ENCODE measurements around the gene PWP2.
"Not testable (repeated sequence)": the region's sequence is repeated elsewhere in the genome, so short reads cannot be mapped to it uniquely, and the experiment has no call there.

The PWP2 gene

DNA sequence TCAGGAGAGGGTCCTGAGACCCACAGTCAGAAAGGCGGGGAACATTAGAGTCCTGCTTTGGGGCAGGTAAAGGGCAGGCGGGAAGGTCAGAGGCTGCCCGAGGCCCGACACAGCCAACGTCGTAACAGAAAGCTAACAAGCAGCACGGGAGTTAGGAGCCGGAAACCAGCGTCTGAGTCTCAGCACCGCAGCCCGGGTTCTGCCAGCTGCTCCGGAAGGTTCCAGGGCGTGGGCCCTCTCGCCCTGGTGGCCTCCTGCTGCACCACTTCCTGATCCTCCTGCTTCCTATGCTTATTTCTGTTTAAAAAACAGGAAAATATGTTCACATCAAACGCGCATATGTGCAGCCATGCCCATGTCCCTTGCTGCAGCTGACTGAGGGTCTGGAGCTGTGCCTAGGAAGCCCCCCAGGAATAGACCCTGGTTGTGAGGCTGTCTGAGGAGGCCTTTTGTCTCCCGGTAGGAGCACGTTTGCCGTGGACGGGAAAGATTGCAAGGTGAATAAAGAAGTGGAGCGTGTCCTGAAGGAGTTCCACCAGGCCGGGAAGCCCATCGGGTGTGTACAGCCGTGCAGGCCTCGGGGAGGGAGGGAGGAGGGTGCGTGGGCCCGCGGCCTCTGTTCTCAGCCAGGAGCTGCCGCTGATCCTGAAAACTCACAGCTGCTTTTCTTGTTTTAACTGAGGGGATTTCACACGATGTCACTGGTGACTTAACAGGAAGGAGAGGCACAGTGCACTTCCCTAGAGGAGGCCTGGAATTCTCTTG is 32.8 kb downstream of the PWP2 start:
- not testable (repeated sequence) for DNase-seq

DNA sequence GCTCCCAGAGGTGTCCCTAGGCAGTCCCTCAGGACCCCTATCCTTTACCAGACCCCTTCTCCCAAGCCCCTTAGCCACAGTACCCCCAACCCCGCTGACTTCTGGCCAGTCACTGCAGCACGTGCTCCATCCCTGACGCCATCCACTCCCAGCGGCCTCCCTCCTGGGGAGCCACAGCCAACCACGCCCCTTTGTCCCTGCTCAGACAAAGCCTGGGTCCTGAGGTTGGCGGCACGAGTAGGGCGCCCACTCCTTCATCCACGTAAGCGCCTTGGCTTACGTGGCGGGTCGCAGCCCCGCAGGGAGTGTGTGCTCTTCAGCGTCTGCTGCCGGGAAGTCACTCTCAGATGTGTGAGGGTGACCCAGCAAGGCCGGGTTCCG is 33.3 kb downstream of the PWP2 start:
- not testable (repeated sequence) for DNase-seq

DNA sequence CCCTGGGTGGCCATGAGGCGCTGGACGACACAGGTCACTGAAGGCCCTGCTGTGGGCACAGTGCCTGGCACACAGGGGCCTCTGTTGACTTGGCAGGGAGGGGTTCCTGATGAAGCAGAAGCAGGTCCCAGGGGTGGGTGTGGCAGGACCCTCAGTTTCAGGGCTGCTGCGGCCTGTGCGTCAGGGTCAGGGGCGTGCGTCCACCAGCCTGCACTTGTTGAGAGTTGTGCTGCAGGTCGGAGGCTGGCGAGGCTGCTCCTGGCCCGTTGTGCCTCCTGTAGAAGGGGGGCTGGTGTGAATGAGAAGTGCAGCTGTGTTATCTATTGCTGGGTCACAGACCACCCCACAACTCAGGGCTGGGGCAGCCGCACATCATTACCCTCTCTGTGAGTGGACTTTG is 35.3 kb downstream of the PWP2 start:
- not testable (repeated sequence) for DNase-seq

DNA sequence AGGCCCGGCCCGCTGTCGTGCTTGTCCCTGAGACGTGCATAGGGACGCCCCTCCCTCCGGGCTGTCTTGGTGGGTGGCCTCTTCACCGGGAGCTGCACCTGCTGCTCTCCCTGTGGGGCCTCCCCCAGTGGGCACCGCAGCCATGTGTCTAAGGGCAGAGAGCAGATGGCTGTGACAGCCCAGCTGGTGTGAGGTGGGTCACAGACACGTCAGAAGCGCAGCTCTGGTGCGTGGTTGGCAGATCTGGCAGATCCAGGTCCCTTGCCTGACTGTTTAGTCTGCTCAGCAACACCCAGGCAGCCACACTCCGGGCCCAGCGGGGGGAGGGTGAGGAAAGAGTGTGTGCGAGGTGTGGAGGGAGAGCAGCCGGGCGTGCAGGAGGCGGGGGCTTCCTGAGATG is 36.2 kb downstream of the PWP2 start:
- DNase-seq = not testable (repeated sequence)

DNA sequence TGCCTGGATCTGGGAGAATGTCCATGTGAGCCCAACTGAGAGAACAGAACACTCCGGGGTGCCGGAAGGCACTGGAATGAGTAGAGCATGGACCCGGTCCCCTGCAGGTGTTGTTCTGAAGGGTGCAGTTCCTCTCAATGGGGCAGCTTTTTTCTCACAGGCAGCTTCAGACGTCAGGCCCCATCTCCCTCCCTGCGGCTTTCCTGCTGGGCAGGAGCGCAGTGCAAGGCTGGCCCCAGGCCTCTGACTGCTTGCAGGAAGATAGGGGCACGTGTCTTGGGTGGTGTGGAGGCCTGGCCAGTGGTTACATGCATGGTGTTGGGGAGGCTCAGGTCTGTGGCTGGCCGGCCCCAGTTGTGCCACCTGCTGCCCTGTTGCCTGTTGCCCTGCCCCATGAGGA is 36.8 kb downstream of the PWP2 start:
- DNase-seq = not testable (repeated sequence)

- DNase-seq = not testable (repeated sequence)
Measured at GRCh38 chr21:44144784-44145602, 37.8 kb downstream of the PWP2 start.

GRCh38 chr21:44145616-44146015 is 38.4 kb downstream of the PWP2 start:
- not testable (repeated sequence) for DNase-seq

DNA sequence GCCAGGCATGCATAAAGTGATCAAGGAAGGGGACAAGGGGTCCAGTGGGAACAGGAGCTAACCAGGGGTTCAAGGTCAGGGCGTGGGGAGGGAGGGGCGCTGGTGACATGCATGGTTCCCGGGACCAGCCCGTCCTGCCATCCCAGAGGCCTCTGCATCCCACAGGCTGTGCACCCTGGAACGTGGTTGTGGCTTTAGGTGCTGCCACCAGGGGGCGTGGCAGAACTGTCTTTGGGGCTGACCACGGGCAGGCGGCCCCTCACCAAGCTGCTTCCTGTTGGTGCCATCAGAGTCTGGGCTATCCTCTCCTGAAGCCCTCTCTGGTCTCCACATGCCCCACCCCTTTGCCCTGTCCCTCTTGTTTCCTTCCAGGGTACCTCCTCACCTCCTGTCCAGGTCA is 39.9 kb downstream of the PWP2 start:
- DNase-seq = not testable (repeated sequence)

DNA sequence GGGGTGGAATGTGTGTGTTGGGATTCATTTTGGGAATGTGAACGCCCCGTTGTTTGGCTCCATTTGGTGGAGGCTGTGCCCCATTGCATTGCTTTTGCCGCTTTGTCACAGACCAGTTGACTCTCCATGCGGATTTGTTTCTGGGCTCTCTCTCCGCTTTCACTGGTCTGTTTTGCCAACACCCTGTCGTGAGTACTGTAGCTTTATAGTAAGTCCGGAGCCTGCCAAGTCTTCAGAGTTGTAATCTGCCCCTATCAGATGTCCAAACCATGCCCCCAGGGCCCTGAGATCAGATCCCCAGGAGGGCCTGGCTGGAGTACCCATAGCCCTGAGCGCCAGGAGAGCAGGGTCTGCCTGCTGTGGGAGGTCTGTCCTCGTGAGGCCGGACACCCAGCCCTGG is 43.1 kb downstream of the PWP2 start:
- DNase-seq = not testable (repeated sequence)

GRCh38 chr21:44153214-44153888 is 46.2 kb downstream of the PWP2 start:
- DNase-seq = not testable (repeated sequence)

GRCh38 chr21:44153889-44154228 is 46.7 kb downstream of the PWP2 start:
- not testable (repeated sequence) for DNase-seq

DNA sequence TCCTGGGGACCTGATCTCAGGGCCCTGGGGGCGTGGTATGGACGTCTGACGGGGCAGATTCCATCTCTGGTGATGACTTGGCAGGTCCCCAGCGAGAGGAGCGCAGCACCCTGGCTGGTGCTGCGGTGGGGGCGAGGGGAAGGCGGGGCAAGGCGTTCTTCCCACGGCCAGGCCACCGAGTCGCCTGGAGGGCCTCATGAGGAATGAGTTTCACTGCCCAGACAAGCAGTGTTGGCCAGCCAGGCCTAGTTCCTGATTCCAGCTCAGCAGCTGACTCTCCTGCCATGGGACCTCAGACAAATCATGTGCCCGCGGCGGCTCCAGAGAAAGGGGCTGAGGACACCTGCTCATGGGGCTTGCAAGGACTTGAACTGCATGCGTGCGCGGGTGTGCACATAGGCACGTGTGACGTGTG is 47.6 kb downstream of the PWP2 start:
- not testable (repeated sequence) for DNase-seq

DNA sequence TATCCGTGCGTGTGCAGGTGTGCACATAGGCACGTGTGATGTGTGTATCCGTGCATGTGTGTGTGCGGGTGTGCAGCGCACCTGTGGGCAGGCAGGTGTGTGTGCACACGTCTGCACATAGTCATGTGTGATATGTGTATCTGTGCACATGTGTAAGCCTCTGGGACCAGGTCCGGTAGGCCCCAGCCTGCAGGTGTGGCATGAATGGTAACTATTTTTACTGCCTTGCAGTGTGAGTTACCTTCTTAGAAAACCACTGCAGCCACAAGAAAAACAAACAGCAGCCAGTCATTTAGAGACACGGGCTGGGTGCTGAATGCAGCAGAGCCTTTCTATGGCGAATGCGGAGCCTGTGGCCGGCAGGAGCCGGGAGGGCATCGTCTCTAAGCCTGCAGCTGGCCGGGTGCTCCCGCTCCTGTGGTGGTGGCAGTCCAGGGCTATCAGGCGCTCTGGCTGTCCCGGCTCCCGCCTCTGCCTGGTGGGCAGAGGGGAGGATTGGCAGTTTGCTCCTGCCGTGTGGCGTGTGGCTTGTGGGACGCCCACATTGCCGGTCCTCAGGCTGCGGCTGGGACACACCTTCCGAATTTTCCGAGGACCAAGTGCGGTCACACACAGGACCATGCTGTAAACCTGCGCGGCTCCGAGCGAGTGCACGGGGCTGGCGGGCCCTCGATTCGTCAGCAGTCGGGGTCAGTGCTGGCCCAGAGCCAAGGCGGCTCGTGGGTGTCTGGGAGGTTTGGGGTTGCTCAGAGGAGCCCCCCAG is 48.2 kb downstream of the PWP2 start:
- DNase-seq = not testable (repeated sequence)

GRCh38 chr21:44155994-44156380 is 48.8 kb downstream of the PWP2 start:
- not testable (repeated sequence) for DNase-seq

GRCh38 chr21:44157439-44158081 is 50.4 kb downstream of the PWP2 start:
- DNase-seq = not testable (repeated sequence)

GRCh38 chr21:44158082-44158468 is 50.9 kb downstream of the PWP2 start:
- DNase-seq = not testable (repeated sequence)

GRCh38 chr21:44159349-44160297 is 52.4 kb downstream of the PWP2 start:
- not testable (repeated sequence) for DNase-seq

GRCh38 chr21:44160298-44160672 is 53.1 kb downstream of the PWP2 start:
- not testable (repeated sequence) for DNase-seq

- not testable (repeated sequence) for DNase-seq
Measured at GRCh38 chr21:44160821-44161220, 53.6 kb downstream of the PWP2 start.

GRCh38 chr21:44163167-44163653 is 56.0 kb downstream of the PWP2 start:
- not testable (repeated sequence) for DNase-seq

- not testable (repeated sequence) for DNase-seq
Measured at GRCh38 chr21:44165933-44166332, 58.7 kb downstream of the PWP2 start.

Measured in NCI-H1092 (cell line).